Omental fat pad (tissue), 4 donors: ENCODE measurements around the gene OSBPL6. TPM values are rescaled to one million over a fixed set of nuclear protein-coding genes. Genes with fewer than 3 reads are reported as not detected.

Experiments used
- ATAC-seq: fragments of 150-250 bp; one replicate; pipeline ENCODE4 v1.9.1; 2016; ENCODE audit warnings: mild to moderate bottlenecking, moderate library complexity; ENCODE audit not compliant: low FRiP score
- DNase-seq: peaks from one replicate; pipeline ENCODE4 v3.0.0-alpha.2; 2019; ENCODE audit warnings: low spot score
- total RNA-seq, 4 donors: library from RNA; depleted of rRNA; stranded (reverse); fragments of >200 nt; gene quantifications; one replicate each; pipeline ENCODE4 v1.1.0, GENCODE V29; 2016
- TF ChIP-seq, protein P1 (sequence below), 3 donors: fragments of 450-650 bp; IDR thresholded peaks; one replicate each; pipeline ENCODE4 v1.5.1; 2016 to 2017; ENCODE audit warnings: antibody characterized with exemption in 3 of 3, mild to moderate bottlenecking in 3 of 3, moderate library complexity in 2 of 3

OSBPL6 gene
- total RNA-seq, 4 donors from 2014 or later, result 1.1 to 2.0 (median 1.6) TPM

DNA sequence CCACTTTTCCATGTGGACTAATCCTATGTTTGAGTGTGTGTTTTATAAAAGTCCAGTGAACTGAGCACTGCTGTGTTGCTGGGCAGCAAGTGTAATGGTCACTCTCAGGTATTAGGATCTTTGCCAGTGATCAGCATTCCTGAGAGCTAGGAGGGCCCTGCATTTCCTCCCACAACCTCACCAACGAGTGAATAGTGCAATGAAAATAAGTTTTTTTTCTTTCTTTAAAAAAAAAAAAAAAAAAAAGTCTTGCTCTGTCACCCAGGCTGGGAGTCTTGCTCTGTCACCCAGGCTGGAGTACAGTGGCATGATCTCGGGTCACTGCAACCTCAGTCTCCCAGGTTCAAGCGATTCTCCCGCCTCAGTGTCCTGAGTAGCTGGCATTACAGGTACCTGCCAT is 6.5 kb upstream of the OSBPL6 start:
- TF ChIP-seq, protein P1, sequence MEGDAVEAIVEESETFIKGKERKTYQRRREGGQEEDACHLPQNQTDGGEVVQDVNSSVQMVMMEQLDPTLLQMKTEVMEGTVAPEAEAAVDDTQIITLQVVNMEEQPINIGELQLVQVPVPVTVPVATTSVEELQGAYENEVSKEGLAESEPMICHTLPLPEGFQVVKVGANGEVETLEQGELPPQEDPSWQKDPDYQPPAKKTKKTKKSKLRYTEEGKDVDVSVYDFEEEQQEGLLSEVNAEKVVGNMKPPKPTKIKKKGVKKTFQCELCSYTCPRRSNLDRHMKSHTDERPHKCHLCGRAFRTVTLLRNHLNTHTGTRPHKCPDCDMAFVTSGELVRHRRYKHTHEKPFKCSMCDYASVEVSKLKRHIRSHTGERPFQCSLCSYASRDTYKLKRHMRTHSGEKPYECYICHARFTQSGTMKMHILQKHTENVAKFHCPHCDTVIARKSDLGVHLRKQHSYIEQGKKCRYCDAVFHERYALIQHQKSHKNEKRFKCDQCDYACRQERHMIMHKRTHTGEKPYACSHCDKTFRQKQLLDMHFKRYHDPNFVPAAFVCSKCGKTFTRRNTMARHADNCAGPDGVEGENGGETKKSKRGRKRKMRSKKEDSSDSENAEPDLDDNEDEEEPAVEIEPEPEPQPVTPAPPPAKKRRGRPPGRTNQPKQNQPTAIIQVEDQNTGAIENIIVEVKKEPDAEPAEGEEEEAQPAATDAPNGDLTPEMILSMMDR (IDR thresholded peaks at IDR 0.05), result no peak

DNA sequence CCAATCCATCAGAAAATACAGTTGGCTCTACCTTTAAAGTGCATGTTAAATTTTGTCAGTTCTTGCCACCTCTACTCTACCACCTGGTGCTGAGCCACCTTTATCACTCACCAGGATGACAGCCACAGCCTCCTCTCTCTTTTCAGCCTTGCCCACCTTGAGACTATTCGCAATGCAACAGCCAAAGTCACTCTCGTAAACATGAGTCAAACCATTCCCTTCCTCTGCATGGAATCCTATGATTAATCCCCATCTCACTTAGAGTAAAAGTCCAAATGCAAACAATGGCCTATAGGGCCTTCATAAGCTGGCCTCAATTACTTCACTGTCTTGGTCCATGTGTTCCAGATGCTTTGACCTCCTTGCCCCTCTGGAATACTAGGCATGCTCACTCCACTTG is 5.8 kb upstream of the OSBPL6 start:
- DNase-seq (no peak), ATAC-seq (no peak)
- TF ChIP-seq, protein P1 (IDR thresholded peaks at IDR 0.05), result no peak

More for the DNA sequence above, 6.5 kb upstream of the OSBPL6 start:
- no peak for ATAC-seq
- DNase-seq, result no peak

DNA sequence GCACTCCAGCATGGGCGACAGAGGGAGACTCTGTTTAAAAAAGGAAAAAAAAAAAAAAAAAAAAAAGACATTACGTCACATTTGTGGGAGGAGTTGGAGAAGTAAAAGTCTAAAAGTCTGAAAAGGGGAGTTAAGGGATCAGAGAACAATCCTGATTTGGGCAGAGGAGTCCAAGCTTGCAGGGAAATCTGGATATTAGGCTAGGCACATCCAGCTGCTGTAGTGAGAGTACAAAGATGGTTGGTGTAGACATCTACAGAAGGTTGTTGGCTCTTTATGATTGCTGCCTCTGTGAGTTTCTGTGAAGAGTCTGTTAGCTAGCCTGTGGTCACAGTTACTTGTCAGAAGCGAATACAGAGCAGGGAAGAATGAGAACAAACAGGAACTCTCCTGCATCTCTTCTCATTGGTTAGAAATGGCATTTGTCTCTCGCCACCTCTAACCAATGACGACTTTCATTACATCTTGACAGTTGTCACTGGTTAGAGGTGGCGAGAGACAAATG is 3.3 kb upstream of the OSBPL6 start:
- TF ChIP-seq, protein P1 (IDR thresholded peaks at IDR 0.05), result no peak
- ATAC-seq (no peak), DNase-seq (no peak)

GRCh38 chr2:178191511-178191910 is 2.8 kb upstream of the OSBPL6 start:
- TF ChIP-seq, protein P1 (IDR thresholded peaks at IDR 0.05), result no peak
- DNase-seq (no peak), ATAC-seq (no peak)

DNA sequence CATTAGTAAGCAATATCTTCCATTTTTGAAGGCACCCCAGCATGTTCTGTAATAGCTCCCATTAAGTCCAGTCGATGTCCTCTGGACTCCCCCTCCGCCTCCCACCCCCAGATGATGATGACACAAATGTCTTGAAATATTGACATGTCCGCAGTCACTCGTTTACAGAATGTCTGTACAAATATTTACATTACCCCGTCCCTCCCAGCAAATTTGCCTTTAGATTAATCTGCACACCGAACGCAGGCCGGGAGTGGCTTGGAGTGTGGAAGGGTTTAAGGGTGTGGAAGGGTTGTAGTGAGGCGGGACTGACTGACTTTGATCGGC is 853 bp upstream of the OSBPL6 start:
- ATAC-seq (no peak), DNase-seq (no peak)
- TF ChIP-seq, protein P1 (IDR thresholded peaks at IDR 0.05), result no peak

- ATAC-seq, result peak; percentile 33
- TF ChIP-seq, protein P1 (IDR thresholded peaks at IDR 0.05), result no peak
- DNase-seq, result no peak
Measured at GRCh38 chr2:178194600-178195389, 483 bp downstream of the OSBPL6 start.
